HepG2 (cell line): ENCODE data around the gene ANTKMT. TPM values are rescaled to one million over a fixed set of nuclear protein-coding genes. Genes with fewer than 3 reads are reported as not detected.

Experiments
- BHLHE40 ChIP-seq: IDR thresholded peaks from 2 replicates; pipeline ENCODE4 v1.6.1; 2011; ENCODE audit warnings: low read length, improper control_type of control experiment
- CAMTA2 ChIP-seq: sonication (generic); formaldehyde crosslinking; IDR thresholded peaks from 2 replicates; pipeline ENCODE4 v1.4.0; 2020; ENCODE audit warnings: mild to moderate bottlenecking, missing genetic modification reagents, borderline replicate concordance
- ERF ChIP-seq: IDR thresholded peaks from 2 replicates; pipeline ENCODE4 v1.6.1; 2018; ENCODE audit warnings: missing biosample characterization, missing genetic modification reagents
- GATAD2A ChIP-seq: IDR thresholded peaks from 2 replicates; pipeline ENCODE4 v1.6.1; 2016
- MAZ ChIP-seq, 2 experiments: sonication (generic) in 1 of 2; formaldehyde crosslinking in 1 of 2; IDR thresholded peaks; 2 replicates each; pipeline versions ENCODE4 v1.5.0 to v1.6.1; 2012 to 2020; ENCODE audit warnings: low read depth in 2 of 2, mild to moderate bottlenecking in 2 of 2, borderline replicate concordance in 1 of 2, improper control_type of control experiment in 1 of 2, low read length in 1 of 2, missing genetic modification reagents in 1 of 2, moderate library complexity in 1 of 2
- MIER2 ChIP-seq: IDR thresholded peaks from 2 replicates; pipeline ENCODE4 v1.6.1; 2016; ENCODE audit warnings: missing biosample characterization, missing genetic modification reagents
- RXRA ChIP-seq: sonication (generic); formaldehyde crosslinking; IDR thresholded peaks from 2 replicates; pipeline ENCODE4 v1.5.1; 2020; ENCODE audit warnings: missing genetic modification reagents
- SAFB2 ChIP-seq: sonication (generic); formaldehyde crosslinking; IDR thresholded peaks from 2 replicates; pipeline ENCODE4 v1.5.1; 2020; ENCODE audit warnings: missing genetic modification reagents, low read depth, mild to moderate bottlenecking, borderline replicate concordance
- SMC3 ChIP-seq: IDR thresholded peaks from 2 replicates; pipeline ENCODE4 v1.6.1; 2011; ENCODE audit warnings: low read length, improper control_type of control experiment
- TARDBP ChIP-seq: sonication (generic); formaldehyde crosslinking; IDR thresholded peaks from 2 replicates; pipeline ENCODE4 v1.8.0; 2022; ENCODE audit warnings: mild to moderate bottlenecking, missing genetic modification reagents
- WIZ ChIP-seq: sonication (generic); formaldehyde crosslinking; IDR thresholded peaks from 2 replicates; pipeline ENCODE4 v1.5.1; 2020; ENCODE audit warnings: mild to moderate bottlenecking, missing genetic modification reagents
- ZNF230 ChIP-seq: sonication (generic); formaldehyde crosslinking; IDR thresholded peaks from 2 replicates; pipeline ENCODE4 v1.4.0; 2020; ENCODE audit warnings: mild to moderate bottlenecking, missing genetic modification reagents
- ZNF331 ChIP-seq: sonication (generic); formaldehyde crosslinking; IDR thresholded peaks from 2 replicates; pipeline ENCODE4 v1.4.0; 2020; ENCODE audit warnings: missing genetic modification reagents
- ZNF333 ChIP-seq: sonication (generic); formaldehyde crosslinking; IDR thresholded peaks from 2 replicates; pipeline ENCODE4 v1.4.0; 2020; ENCODE audit warnings: mild to moderate bottlenecking, missing genetic modification reagents, borderline replicate concordance
- ZNF670 ChIP-seq: sonication (generic); formaldehyde crosslinking; IDR thresholded peaks from 2 replicates; pipeline ENCODE4 v1.8.0; 2022; ENCODE audit warnings: mild to moderate bottlenecking, missing genetic modification reagents, borderline replicate concordance
- ZNF768 ChIP-seq: sonication (generic); formaldehyde crosslinking; IDR thresholded peaks from 2 replicates; pipeline ENCODE4 v1.4.0; 2020; ENCODE audit warnings: missing genetic modification reagents
- ZNF816 ChIP-seq: sonication (generic); formaldehyde crosslinking; IDR thresholded peaks from 2 replicates; pipeline ENCODE4 v1.8.0; 2022; ENCODE audit warnings: missing genetic modification reagents, mild to moderate bottlenecking, borderline replicate concordance
- polyA plus RNA-seq, 8 experiments: library from polyadenylated mRNA; depleted of rRNA in 3 of 8; stranded (reverse) in 7 of 8; unstranded in 1 of 8; fragments of >200 nt; fragmentation: Illumina TruSeq in 4 of 8; extraction: Trizol in 4 of 8; gene quantifications; 2 replicates each; pipeline versions ENCODE4 v1.2.1 to v1.2.3, GENCODE V29; 2011 to 2016; ENCODE audit warnings: low read depth in 4 of 8, missing spikeins in 1 of 8, mixed read lengths in 1 of 8; ENCODE audit not compliant: insufficient read depth in 1 of 8
- total RNA-seq, 5 experiments: library from RNA; depleted of rRNA; stranded (reverse); fragments of >200 nt; fragmentation: Illumina TruSeq; extraction: Trizol; gene quantifications; 2 replicates each; pipeline ENCODE4 v1.2.3, GENCODE V29; 2016; ENCODE audit warnings: low read depth in 1 of 5
- TF ChIP-seq, protein P1 (sequence below): IDR thresholded peaks from 2 replicates; pipeline ENCODE4 v1.6.1; 2016; ENCODE audit warnings: missing compliant biosample characterization, missing genetic modification reagents, borderline replicate concordance
- TF ChIP-seq, protein P2 (sequence below): sonication (generic); formaldehyde crosslinking; IDR thresholded peaks from 2 replicates; pipeline ENCODE4 v1.4.0; 2020; ENCODE audit warnings: missing genetic modification reagents, borderline replicate concordance
- TF ChIP-seq, protein P3 (sequence below): IDR thresholded peaks from 2 replicates; pipeline ENCODE4 v1.6.1; 2012; ENCODE audit warnings: inconsistent platforms
- TF ChIP-seq, protein P4 (sequence below), 2 experiments: sonication (generic) in 1 of 2; formaldehyde crosslinking in 1 of 2; IDR thresholded peaks; 2 replicates each; pipeline versions ENCODE4 v1.4.0 to v1.6.1; 2018 to 2020; ENCODE audit warnings: missing genetic modification reagents in 2 of 2, borderline replicate concordance in 1 of 2, low read depth in 1 of 2, mild to moderate bottlenecking in 1 of 2, missing biosample characterization in 1 of 2
- TF ChIP-seq, protein P5 (sequence below): sonication (generic); formaldehyde crosslinking; IDR thresholded peaks from 2 replicates; pipeline ENCODE4 v1.4.0; 2020; ENCODE audit warnings: missing genetic modification reagents, low read depth, mild to moderate bottlenecking, borderline replicate concordance

Gene ANTKMT
- total and polyA plus RNA-seq, 2 of the 13 experiments (the other 11 are each of a cell fraction or from before 2014, with no cell fraction given) = 7.5 to 47.8 TPM

DNA sequence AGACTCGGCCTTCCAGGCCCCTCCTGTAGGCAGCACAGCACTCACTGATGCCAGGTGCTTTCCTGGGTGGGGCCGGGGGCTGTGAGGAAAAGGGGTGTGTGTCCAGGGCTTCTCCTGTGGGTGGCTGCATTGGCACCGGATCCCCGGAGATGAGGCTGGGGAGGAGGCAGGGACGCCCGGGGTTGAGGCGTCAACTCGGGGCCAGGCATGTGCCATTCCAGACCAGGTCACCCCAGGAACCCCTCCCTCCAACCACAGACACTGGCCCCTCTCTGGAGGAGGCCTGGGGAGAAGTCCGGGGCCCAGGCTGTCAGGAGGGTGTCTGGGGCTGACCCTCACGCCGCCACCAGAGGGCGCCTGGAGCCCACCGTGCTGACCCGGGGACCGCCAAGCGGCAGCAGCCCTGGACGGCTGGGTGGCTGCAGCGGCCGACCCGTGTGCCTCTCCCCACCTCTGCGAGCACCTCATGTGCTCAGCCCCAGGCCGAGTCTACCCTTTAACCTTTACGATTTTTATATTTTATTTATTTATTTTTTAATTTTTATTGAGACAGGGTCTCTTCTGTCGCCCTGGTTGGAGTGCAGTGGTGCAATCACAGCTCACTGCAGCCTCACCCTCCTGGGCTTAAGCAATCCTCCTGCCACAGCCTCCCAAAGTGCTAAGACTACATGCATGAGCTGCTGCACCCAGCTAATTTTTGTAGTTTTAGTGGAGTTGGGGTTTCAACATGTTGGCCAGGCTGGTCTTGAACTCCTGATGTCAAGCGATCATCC lies 9.2 kb upstream of the ANTKMT start (continued):
- TF ChIP-seq ZNF230 (no peak), GATAD2A (peak; percentile 14; the same call in 1 of the 2 replicates), WIZ (CRISPR knock-in tag) (no peak), ERF (0 out of 2 replicates have a peak, but pooled peaks have one; percentile 27), CAMTA2 (CRISPR knock-in tag) (no peak), RXRA (no peak), MAZ (IDR thresholded peaks at IDR 0.05; ENCODE audit: borderline replicate concordance, low read depth, low read length) (0 out of 2 replicates have a peak, but pooled peaks have one; percentile 36), MAZ (CRISPR knock-in tag; IDR thresholded peaks at IDR 0.05; ENCODE audit: low read depth) (no peak), MIER2 (CRISPR knock-in tag) (0 out of 2 replicates have a peak, but pooled peaks have one; percentile 21), ZNF333 (CRISPR knock-in tag) (0 out of 2 replicates have a peak, but pooled peaks have one; percentile 28), ZNF331 (peak; percentile 32; the same call in 1 of the 2 replicates), ZNF670 (CRISPR knock-in tag) (no peak), ZNF768 (peak; percentile 65; the same call in 1 of the 2 replicates), TARDBP (CRISPR knock-in tag) (peak; percentile 14; the same call in 1 of the 2 replicates), ZNF816 (CRISPR knock-in tag) (no peak), BHLHE40 (0 out of 2 replicates have a peak, but pooled peaks have one; percentile 14), SMC3 (peak; percentile 38; the same call in 1 of the 2 replicates), SAFB2 (CRISPR knock-in tag) (no peak)
- TF ChIP-seq, protein P1, sequence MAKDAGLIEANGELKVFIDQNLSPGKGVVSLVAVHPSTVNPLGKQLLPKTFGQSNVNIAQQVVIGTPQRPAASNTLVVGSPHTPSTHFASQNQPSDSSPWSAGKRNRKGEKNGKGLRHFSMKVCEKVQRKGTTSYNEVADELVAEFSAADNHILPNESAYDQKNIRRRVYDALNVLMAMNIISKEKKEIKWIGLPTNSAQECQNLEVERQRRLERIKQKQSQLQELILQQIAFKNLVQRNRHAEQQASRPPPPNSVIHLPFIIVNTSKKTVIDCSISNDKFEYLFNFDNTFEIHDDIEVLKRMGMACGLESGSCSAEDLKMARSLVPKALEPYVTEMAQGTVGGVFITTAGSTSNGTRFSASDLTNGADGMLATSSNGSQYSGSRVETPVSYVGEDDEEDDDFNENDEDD (CRISPR knock-in tag) = no peak
- TF ChIP-seq, protein P2, sequence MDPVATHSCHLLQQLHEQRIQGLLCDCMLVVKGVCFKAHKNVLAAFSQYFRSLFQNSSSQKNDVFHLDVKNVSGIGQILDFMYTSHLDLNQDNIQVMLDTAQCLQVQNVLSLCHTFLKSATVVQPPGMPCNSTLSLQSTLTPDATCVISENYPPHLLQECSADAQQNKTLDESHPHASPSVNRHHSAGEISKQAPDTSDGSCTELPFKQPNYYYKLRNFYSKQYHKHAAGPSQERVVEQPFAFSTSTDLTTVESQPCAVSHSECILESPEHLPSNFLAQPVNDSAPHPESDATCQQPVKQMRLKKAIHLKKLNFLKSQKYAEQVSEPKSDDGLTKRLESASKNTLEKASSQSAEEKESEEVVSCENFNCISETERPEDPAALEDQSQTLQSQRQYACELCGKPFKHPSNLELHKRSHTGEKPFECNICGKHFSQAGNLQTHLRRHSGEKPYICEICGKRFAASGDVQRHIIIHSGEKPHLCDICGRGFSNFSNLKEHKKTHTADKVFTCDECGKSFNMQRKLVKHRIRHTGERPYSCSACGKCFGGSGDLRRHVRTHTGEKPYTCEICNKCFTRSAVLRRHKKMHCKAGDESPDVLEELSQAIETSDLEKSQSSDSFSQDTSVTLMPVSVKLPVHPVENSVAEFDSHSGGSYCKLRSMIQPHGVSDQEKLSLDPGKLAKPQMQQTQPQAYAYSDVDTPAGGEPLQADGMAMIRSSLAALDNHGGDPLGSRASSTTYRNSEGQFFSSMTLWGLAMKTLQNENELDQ (CRISPR knock-in tag) = no peak
- TF ChIP-seq, protein P3, sequence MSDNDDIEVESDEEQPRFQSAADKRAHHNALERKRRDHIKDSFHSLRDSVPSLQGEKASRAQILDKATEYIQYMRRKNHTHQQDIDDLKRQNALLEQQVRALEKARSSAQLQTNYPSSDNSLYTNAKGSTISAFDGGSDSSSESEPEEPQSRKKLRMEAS = peak; percentile 51; the same call in 1 of the 2 replicates
- TF ChIP-seq, protein P4, sequence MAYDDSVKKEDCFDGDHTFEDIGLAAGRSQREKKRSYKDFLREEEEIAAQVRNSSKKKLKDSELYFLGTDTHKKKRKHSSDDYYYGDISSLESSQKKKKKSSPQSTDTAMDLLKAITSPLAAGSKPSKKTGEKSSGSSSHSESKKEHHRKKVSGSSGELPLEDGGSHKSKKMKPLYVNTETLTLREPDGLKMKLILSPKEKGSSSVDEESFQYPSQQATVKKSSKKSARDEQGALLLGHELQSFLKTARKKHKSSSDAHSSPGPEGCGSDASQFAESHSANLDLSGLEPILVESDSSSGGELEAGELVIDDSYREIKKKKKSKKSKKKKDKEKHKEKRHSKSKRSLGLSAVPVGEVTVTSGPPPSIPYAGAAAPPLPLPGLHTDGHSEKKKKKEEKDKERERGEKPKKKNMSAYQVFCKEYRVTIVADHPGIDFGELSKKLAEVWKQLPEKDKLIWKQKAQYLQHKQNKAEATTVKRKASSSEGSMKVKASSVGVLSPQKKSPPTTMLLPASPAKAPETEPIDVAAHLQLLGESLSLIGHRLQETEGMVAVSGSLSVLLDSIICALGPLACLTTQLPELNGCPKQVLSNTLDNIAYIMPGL (CRISPR knock-in tag; IDR thresholded peaks at IDR 0.05; ENCODE audit: borderline replicate concordance in 1 of 2, low read depth in 1 of 2) = peak in 1 of 2 experiments; percentile 51; a peak in 1 of 4 replicates
- TF ChIP-seq, protein P5, sequence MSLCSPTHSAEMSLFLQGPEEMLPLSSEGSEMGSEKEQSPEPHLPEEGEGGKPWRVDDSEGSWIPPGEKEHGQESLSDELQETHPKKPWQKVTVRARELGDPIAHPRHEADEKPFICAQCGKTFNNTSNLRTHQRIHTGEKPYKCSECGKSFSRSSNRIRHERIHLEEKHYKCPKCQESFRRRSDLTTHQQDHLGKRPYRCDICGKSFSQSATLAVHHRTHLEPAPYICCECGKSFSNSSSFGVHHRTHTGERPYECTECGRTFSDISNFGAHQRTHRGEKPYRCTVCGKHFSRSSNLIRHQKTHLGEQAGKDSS = peak; percentile 52; the same call in 1 of the 2 replicates
